ENCODE measurements around the gene C17orf114.
"Not testable (repeated sequence)": the region's sequence is repeated elsewhere in the genome, so short reads cannot be mapped to it uniquely, and the experiment has no call there.

The C17orf114 gene

GRCh38 chr17:4839965-4840892 lies 38.1 kb upstream of the C17orf114 start:
- Histone ChIP-seq H3K9ac (ENCODE audit: low read depth in 1 of 2, low read length in 2 of 2) (no peak overlapping the region), H3K4me1 (ENCODE audit: control insufficient read depth in 2 of 2, insufficient read depth in 2 of 2, low read length in 2 of 2) (peaks cover 16 to 21% of the 10 kb centered on the region in 2 donors), H3K36me3 (ENCODE audit: control insufficient read depth in 2 of 2, insufficient read depth in 2 of 2, low read length in 2 of 2) (peaks cover 4 to 23% of the 10 kb centered on the region in 2 donors), H3K9me3 (ENCODE audit: control insufficient read depth in 2 of 2, low read length in 2 of 2) (no peaks in the 10 kb centered on the region), H3K27me3 (ENCODE audit: control insufficient read depth in 2 of 2, insufficient read depth in 2 of 2, low read length in 2 of 2) (no peaks in the 10 kb centered on the region), H3K27ac (ENCODE audit: low read depth in 2 of 2, low read length in 2 of 2) (no peak overlapping the region), H3K4me3 (ENCODE audit: low read length in 2 of 2) (no peak overlapping the region)

GRCh38 chr17:4839221-4839620 lies 37.1 kb upstream of the C17orf114 start:
- H3K9ac ChIP-seq (ENCODE audit: low read depth in 1 of 2, low read length in 2 of 2): no peak overlapping the region
- H3K4me1 ChIP-seq (ENCODE audit: control insufficient read depth in 2 of 2, insufficient read depth in 2 of 2, low read length in 2 of 2): peaks cover 25 to 31% of the 10 kb centered on the region in 2 donors
- H3K9me3 ChIP-seq (ENCODE audit: control insufficient read depth in 2 of 2, low read length in 2 of 2): no peaks in the 10 kb centered on the region
- peaks cover 4 to 18% of the 10 kb centered on the region in 2 donors for H3K36me3 ChIP-seq (ENCODE audit: control insufficient read depth in 2 of 2, insufficient read depth in 2 of 2, low read length in 2 of 2)
- H3K27ac ChIP-seq (ENCODE audit: low read depth in 2 of 2, low read length in 2 of 2): no peak overlapping the region
- H3K4me3 ChIP-seq (ENCODE audit: low read length in 2 of 2): no peak overlapping the region
- no peaks in the 10 kb centered on the region for H3K27me3 ChIP-seq (ENCODE audit: control insufficient read depth in 2 of 2, insufficient read depth in 2 of 2, low read length in 2 of 2)

- Histone ChIP-seq H3K27ac (ENCODE audit: low read depth in 2 of 2, low read length in 2 of 2) (no peak overlapping the region), H3K4me1 (ENCODE audit: control insufficient read depth in 2 of 2, insufficient read depth in 2 of 2, low read length in 2 of 2) (peaks cover 29 to 33% of the 10 kb centered on the region in 2 donors), H3K9ac (ENCODE audit: low read depth in 1 of 2, low read length in 2 of 2) (no peak overlapping the region), H3K4me3 (ENCODE audit: low read length in 2 of 2) (no peak overlapping the region), H3K9me3 (ENCODE audit: control insufficient read depth in 2 of 2, low read length in 2 of 2) (no peaks in the 10 kb centered on the region), H3K36me3 (ENCODE audit: control insufficient read depth in 2 of 2, insufficient read depth in 2 of 2, low read length in 2 of 2) (peaks cover 4 to 18% of the 10 kb centered on the region in 2 donors), H3K27me3 (ENCODE audit: control insufficient read depth in 2 of 2, insufficient read depth in 2 of 2, low read length in 2 of 2) (no peaks in the 10 kb centered on the region)
Measured at GRCh38 chr17:4838309-4838785, 36.2 kb upstream of the C17orf114 start.

- Histone ChIP-seq H3K9me3 (ENCODE audit: control insufficient read depth in 2 of 2, low read length in 2 of 2) (no peaks in the 10 kb centered on the region), H3K27me3 (ENCODE audit: control insufficient read depth in 2 of 2, insufficient read depth in 2 of 2, low read length in 2 of 2) (no peaks in the 10 kb centered on the region), H3K4me1 (ENCODE audit: control insufficient read depth in 2 of 2, insufficient read depth in 2 of 2, low read length in 2 of 2) (peaks cover 29 to 33% of the 10 kb centered on the region in 2 donors), H3K4me3 (ENCODE audit: low read length in 2 of 2) (no peak overlapping the region), H3K9ac (ENCODE audit: low read depth in 1 of 2, low read length in 2 of 2) (no peak overlapping the region), H3K36me3 (ENCODE audit: control insufficient read depth in 2 of 2, insufficient read depth in 2 of 2, low read length in 2 of 2) (peaks cover 4 to 18% of the 10 kb centered on the region in 2 donors), H3K27ac (ENCODE audit: low read depth in 2 of 2, low read length in 2 of 2) (no peak overlapping the region)
Measured at GRCh38 chr17:4837471-4838308, 35.6 kb upstream of the C17orf114 start.

- H3K36me3 ChIP-seq (ENCODE audit: control insufficient read depth in 2 of 2, insufficient read depth in 2 of 2, low read length in 2 of 2): peaks cover 4 to 15% of the 10 kb centered on the region in 2 donors
- H3K27me3 ChIP-seq (ENCODE audit: control insufficient read depth in 2 of 2, insufficient read depth in 2 of 2, low read length in 2 of 2): no peaks in the 10 kb centered on the region
- H3K27ac ChIP-seq (ENCODE audit: low read depth in 2 of 2, low read length in 2 of 2): peak overlapping the region in 1 of 2 donors; percentile 97
- no peaks in the 10 kb centered on the region for H3K9me3 ChIP-seq (ENCODE audit: control insufficient read depth in 2 of 2, low read length in 2 of 2)
- no peak overlapping the region for H3K9ac ChIP-seq (ENCODE audit: low read depth in 1 of 2, low read length in 2 of 2)
- H3K4me1 ChIP-seq (ENCODE audit: control insufficient read depth in 2 of 2, insufficient read depth in 2 of 2, low read length in 2 of 2): peaks cover 29 to 32% of the 10 kb centered on the region in 2 donors
- H3K4me3 ChIP-seq (ENCODE audit: low read length in 2 of 2): peak overlapping the region in 1 of 2 donors; percentile 37
Measured at GRCh38 chr17:4836221-4836620, 34.1 kb upstream of the C17orf114 start.

GRCh38 chr17:4834681-4835020 lies 32.5 kb upstream of the C17orf114 start:
- H3K4me1 ChIP-seq (ENCODE audit: control insufficient read depth in 2 of 2, insufficient read depth in 2 of 2, low read length in 2 of 2): peaks cover 23 to 25% of the 10 kb centered on the region in 2 donors
- no peaks in the 10 kb centered on the region for H3K9me3 ChIP-seq (ENCODE audit: control insufficient read depth in 2 of 2, low read length in 2 of 2)
- H3K36me3 ChIP-seq (ENCODE audit: control insufficient read depth in 2 of 2, insufficient read depth in 2 of 2, low read length in 2 of 2): peaks cover 4 to 11% of the 10 kb centered on the region in 2 donors
- H3K27ac ChIP-seq (ENCODE audit: low read depth in 2 of 2, low read length in 2 of 2): peak overlapping the region; percentile 97
- no peaks in the 10 kb centered on the region for H3K27me3 ChIP-seq (ENCODE audit: control insufficient read depth in 2 of 2, insufficient read depth in 2 of 2, low read length in 2 of 2)
- peak overlapping the region; percentile 88 to 95 for H3K4me3 ChIP-seq (ENCODE audit: low read length in 2 of 2)
- H3K9ac ChIP-seq (ENCODE audit: low read depth in 1 of 2, low read length in 2 of 2): peak overlapping the region; percentile 74 to 91

DNA sequence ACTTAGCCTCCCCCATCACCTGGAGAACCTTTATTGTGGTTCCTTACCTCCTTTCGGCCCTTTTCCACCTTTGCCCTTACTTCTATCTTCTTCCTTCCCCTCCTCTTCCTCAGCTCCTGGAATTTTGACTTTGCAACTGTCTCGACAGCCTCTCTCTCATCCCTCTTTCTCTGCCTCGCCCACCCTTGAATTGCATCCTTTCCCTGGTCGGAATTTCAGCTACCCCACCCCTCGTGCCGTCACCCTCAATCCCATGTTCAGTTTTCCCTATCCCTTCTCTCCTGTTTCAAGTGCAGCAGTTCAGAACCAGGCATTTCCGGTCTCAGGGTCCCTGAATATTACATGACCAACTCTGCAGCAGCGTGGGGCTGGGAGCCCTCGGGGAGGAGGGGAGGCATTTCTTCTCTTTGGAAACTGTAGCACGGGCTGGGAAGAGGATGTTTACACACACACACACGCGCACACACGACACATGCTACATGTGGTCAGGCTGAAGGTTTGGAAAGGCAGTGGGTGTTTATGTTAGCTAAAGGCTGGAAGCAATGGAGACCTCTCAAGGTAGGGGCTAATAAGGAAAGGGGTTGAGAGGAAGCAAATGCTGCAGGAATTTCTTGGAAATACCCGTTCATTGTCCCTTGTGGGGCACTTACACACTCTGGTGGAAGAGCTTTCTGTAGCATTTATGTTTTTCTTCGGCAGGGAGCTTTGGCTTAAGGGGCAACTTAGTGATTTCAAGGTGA lies 32.0 kb upstream of the C17orf114 start:
- Histone ChIP-seq H3K9ac (ENCODE audit: low read depth in 1 of 2, low read length in 2 of 2) (peak overlapping the region; percentile 89 to 91), H3K36me3 (ENCODE audit: control insufficient read depth in 2 of 2, insufficient read depth in 2 of 2, low read length in 2 of 2) (peaks cover 4 to 11% of the 10 kb centered on the region in 2 donors), H3K9me3 (ENCODE audit: control insufficient read depth in 2 of 2, low read length in 2 of 2) (no peaks in the 10 kb centered on the region), H3K4me1 (ENCODE audit: control insufficient read depth in 2 of 2, insufficient read depth in 2 of 2, low read length in 2 of 2) (peaks cover 23 to 25% of the 10 kb centered on the region in 2 donors), H3K4me3 (ENCODE audit: low read length in 2 of 2) (peak overlapping the region; percentile 88 to 95), H3K27ac (ENCODE audit: low read depth in 2 of 2, low read length in 2 of 2) (peak overlapping the region; percentile 97), H3K27me3 (ENCODE audit: control insufficient read depth in 2 of 2, insufficient read depth in 2 of 2, low read length in 2 of 2) (no peaks in the 10 kb centered on the region)

DNA sequence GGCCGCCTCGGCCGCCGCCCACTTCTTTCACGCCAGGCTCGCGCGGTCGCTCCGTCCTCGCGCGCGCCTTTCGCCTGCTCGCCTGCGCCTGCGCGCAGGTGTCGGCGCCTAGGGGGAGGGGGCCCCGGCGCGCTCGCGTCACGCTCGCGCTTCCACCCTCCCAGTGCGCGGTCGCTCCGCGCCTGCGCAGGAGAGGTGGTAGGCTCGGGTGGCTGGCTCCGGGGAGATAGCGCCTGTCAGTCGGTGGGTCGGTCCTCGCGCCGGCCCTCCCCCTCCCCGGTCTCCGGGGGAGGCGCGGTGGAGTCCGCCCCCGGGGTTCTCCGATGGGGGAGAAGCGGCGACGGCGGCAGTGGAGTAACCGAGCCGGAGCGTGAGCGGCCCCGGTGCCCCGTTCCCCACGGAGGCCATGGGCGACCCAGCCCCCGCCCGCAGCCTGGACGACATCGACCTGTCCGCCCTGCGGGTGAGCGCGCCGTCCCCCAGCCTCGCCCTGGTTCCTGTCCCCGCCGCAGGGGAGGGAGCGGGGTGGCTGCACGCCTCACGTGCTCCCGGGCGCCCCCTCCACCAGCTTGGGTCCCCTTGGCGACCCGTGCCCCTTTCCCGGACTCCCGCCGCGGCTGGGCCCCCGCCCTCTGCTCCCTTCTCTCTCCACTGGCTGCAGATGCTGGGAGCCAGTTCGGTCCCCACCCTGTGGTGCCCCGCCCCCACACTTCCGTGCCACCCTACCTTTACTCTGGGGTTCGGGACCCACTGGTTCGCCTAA lies 31.2 kb upstream of the C17orf114 start, which contains the start of gene MINK1:
Gene MINK1 (plus strand): TSS at position 163 of the 763 bp plus-strand sequence. CDS start 244 bp downstream, at position 407.
- peaks cover 4 to 11% of the 10 kb centered on the region in 2 donors for H3K36me3 ChIP-seq (ENCODE audit: control insufficient read depth in 2 of 2, insufficient read depth in 2 of 2, low read length in 2 of 2)
- H3K27me3 ChIP-seq (ENCODE audit: control insufficient read depth in 2 of 2, insufficient read depth in 2 of 2, low read length in 2 of 2): no peaks in the 10 kb centered on the region
- peak within 1 kb of the TSS; percentile 97 for H3K27ac ChIP-seq (ENCODE audit: low read depth in 2 of 2, low read length in 2 of 2)
- no peaks in the 10 kb centered on the region for H3K9me3 ChIP-seq (ENCODE audit: control insufficient read depth in 2 of 2, low read length in 2 of 2)
- peaks cover 23 to 25% of the 10 kb centered on the region in 2 donors for H3K4me1 ChIP-seq (ENCODE audit: control insufficient read depth in 2 of 2, insufficient read depth in 2 of 2, low read length in 2 of 2)
- peak within 1 kb of the TSS; percentile 89 to 91 for H3K9ac ChIP-seq (ENCODE audit: low read depth in 1 of 2, low read length in 2 of 2)
- peak within 1 kb of the TSS; percentile 88 to 95 for H3K4me3 ChIP-seq (ENCODE audit: low read length in 2 of 2)

- H3K9me3 ChIP-seq (ENCODE audit: control insufficient read depth in 2 of 2, low read length in 2 of 2); H3K27me3 ChIP-seq (ENCODE audit: control insufficient read depth in 2 of 2, insufficient read depth in 2 of 2, low read length in 2 of 2); H3K36me3 ChIP-seq (ENCODE audit: control insufficient read depth in 2 of 2, insufficient read depth in 2 of 2, low read length in 2 of 2): not testable (repeated sequence)
- peak overlapping the region; percentile 97 for H3K27ac ChIP-seq (ENCODE audit: low read depth in 2 of 2, low read length in 2 of 2)
- peaks cover 23 to 25% of the 10 kb centered on the region in 2 donors for H3K4me1 ChIP-seq (ENCODE audit: control insufficient read depth in 2 of 2, insufficient read depth in 2 of 2, low read length in 2 of 2)
- H3K4me3 ChIP-seq (ENCODE audit: low read length in 2 of 2): peak overlapping the region; percentile 88 to 95
- peak overlapping the region; percentile 89 to 91 for H3K9ac ChIP-seq (ENCODE audit: low read depth in 1 of 2, low read length in 2 of 2)
Measured at GRCh38 chr17:4832829-4833177, 30.7 kb upstream of the C17orf114 start.

Data from mucosa of rectum (tissue), 2 donors.